ENCODE measurements around the gene TNRC18. TPM values are rescaled to one million over a fixed set of nuclear protein-coding genes. Genes with fewer than 3 reads are reported as not detected.

Gene TNRC18
- total and polyA plus RNA-seq, 2 donors (not counting 1 experiment from before 2014, with no cell fraction given), result 17.8 to 75.0 TPM

DNA sequence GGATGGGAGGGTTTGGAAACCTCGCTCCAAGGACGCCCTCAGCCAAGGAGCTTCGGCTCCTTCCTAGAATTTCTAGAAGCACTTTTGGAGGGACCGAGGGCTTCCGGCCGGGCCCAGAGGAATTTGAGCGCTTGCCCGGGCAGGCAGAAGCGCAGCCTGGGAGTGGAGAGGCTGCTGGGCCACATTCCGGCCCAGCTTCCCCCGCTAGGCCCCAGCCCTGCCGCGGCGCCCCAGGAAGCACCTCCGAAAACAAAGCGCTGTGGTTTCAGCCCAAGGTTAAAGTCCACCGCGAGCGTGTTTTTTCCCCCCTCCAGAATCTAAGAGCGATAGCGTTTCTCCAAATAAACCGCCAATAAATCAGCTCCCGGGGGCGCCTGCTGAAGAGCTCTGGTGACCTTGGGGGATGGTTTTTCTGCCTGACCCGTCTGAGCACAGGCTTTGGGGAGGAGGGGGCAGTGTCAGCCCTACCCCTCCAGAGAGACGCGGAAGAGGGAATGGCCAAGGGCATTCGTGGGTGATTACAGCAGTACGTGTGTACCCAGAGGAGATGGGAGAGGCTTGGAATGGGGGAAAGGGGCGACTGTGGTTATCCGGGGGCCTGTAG is 5.7 kb upstream of the TNRC18 start:
- peaks cover 43% of the 10 kb centered on the region for H4K20me1 ChIP-seq (ENCODE audit: control insufficient read depth, insufficient read depth, low read length, poor library complexity, severe bottlenecking)
- H2AFZ ChIP-seq (ENCODE audit: insufficient read depth, low read depth, low read length, poor library complexity, severe bottlenecking), result no peak overlapping the region
- CTCF ChIA-PET, result interaction anchor here (1.0 kb wide), 1 partner anchor 29 kb away, joined by 3 read pairs; no protein-coding TSS in a partner anchor
- peak; percentile 51 for DNase-seq
- no peak overlapping the region for H3K9ac ChIP-seq (ENCODE audit: low read length)
- H3K27me3 ChIP-seq (replicated peaks in 1 of 4; ENCODE audit: control extremely low read depth in 1 of 4, control insufficient read depth in 3 of 4, insufficient read depth in 4 of 4, low read length in 3 of 4), result peaks cover 0 to 94% (median 57%) of the 10 kb centered on the region in 4 experiments
- H3K79me2 ChIP-seq (ENCODE audit: control insufficient read depth, insufficient read depth, low read length), result no peaks in the 10 kb centered on the region
- Mint-ChIP-seq H3K4me1 (peaks cover 31% of the 10 kb centered on the region), H3K4me3 (peak overlapping the region; percentile 35), H3K27me3 (peaks cover 56% of the 10 kb centered on the region), H3K27ac (peak overlapping the region; percentile 61), H3K9me3 (ENCODE audit: insufficient read depth) (no peaks in the 10 kb centered on the region)
- intact Hi-C loops (cut with micrococcal nuclease), result no loop called here
- H3K4me2 ChIP-seq (replicated peaks; ENCODE audit: low read depth, low read length, poor library complexity, severe bottlenecking), result peak overlapping the region; percentile 62
- peaks cover 56 to 59% of the 10 kb centered on the region in 2 donors for H3K4me1 ChIP-seq (ENCODE audit: control insufficient read depth in 2 of 2, insufficient read depth in 2 of 2, low read length in 2 of 2)
- TF ChIP-seq, protein P1, sequence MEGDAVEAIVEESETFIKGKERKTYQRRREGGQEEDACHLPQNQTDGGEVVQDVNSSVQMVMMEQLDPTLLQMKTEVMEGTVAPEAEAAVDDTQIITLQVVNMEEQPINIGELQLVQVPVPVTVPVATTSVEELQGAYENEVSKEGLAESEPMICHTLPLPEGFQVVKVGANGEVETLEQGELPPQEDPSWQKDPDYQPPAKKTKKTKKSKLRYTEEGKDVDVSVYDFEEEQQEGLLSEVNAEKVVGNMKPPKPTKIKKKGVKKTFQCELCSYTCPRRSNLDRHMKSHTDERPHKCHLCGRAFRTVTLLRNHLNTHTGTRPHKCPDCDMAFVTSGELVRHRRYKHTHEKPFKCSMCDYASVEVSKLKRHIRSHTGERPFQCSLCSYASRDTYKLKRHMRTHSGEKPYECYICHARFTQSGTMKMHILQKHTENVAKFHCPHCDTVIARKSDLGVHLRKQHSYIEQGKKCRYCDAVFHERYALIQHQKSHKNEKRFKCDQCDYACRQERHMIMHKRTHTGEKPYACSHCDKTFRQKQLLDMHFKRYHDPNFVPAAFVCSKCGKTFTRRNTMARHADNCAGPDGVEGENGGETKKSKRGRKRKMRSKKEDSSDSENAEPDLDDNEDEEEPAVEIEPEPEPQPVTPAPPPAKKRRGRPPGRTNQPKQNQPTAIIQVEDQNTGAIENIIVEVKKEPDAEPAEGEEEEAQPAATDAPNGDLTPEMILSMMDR (IDR thresholded peaks at IDR 0.05), result no peak
- TF ChIP-seq EZH2 (IDR thresholded peaks at IDR 0.05; ENCODE audit: borderline replicate concordance, insufficient read depth, low read depth, low read length, poor library complexity, severe bottlenecking), result no peak
- H3K27ac ChIP-seq (ENCODE audit: low read length in 2 of 2), result no peak overlapping the region
- peaks cover 0 to 65% (median 4%) of the 10 kb centered on the region in 3 donors for H3K9me3 ChIP-seq (ENCODE audit: control extremely low read depth in 1 of 3, control insufficient read depth in 2 of 3, insufficient read depth in 1 of 3, low read length in 2 of 3)
- 3% methylated on average over 28 of the region's 31 CpGs for WGBS (ENCODE audit: insufficient coverage)
- ATAC-seq (ENCODE audit: low read depth), result no peak
- H3K4me3 ChIP-seq (ENCODE audit: control extremely low read depth in 1 of 5, extremely low read depth in 1 of 5, insufficient read depth in 1 of 5, low read depth in 2 of 5, low read length in 4 of 5), result peak overlapping the region in 1 of 5 experiments; percentile 2
- H3K36me3 ChIP-seq (replicated peaks in 1 of 2; ENCODE audit: control extremely low read depth in 1 of 2, control insufficient read depth in 1 of 2, extremely low read depth in 1 of 2, insufficient read depth in 2 of 2, low read length in 1 of 2), result no peaks in the 10 kb centered on the region
- POLR2A ChIA-PET, result interaction anchor here (1.2 kb wide), 1 partner anchor 99 kb away, joined by 3 read pairs; no protein-coding TSS in a partner anchor

All from B cell (primary cell).